IMR-90 (cell line): ENCODE data around the gene KMT2A. TPM values are rescaled to one million over a fixed set of nuclear protein-coding genes. Genes with fewer than 3 reads are reported as not detected.
"Not testable (repeated sequence)": the region's sequence is repeated elsewhere in the genome, so short reads cannot be mapped to it uniquely, and the experiment has no call there.

ENCODE experiments used
- ATAC-seq: fragments of 200-7000 bp; cut with Tn5 transposase; 2 replicates; pipeline ENCODE4 v1.9.1; 2020; ENCODE audit warnings: low read depth, mild to moderate bottlenecking, moderate library complexity
- BruUV-seq: library from RNA; stranded (reverse); fragments of 400-500 nt; replicated peaks from 2 replicates; lab custom pipeline; 2021; lab: Mats Ljungman, UMichigan
- CTCF ChIA-PET: fragments of 300-600 bp; formaldehyde crosslinking; extraction: SDS; loops from one replicate; lab custom pipeline; 2021; ENCODE audit warnings: antibody characterized with exemption; lab: Yijun Ruan, JAX
- POLR2A ChIA-PET: fragments of 300-600 bp; sonication (Branson Sonifier 250); formaldehyde crosslinking; loops from one replicate; lab custom pipeline; 2022; ENCODE audit warnings: antibody characterized with exemption; ENCODE audit not compliant: unreplicated experiment; lab: Charles Lee
- DNase-seq: peaks from one replicate; pipeline ENCODE4 v3.0.0; 2013
- H2AFZ ChIP-seq: replicated peaks from 2 replicates; pipeline ENCODE3; 2013; ENCODE audit warnings: low read length, mild to moderate bottlenecking; ENCODE audit not compliant: poor library complexity
- H2AK5ac ChIP-seq: 2 replicates; pipeline ENCODE4 v1.6.1; 2013; ENCODE audit warnings: low read depth, low read length, inconsistent platforms
- H2AK9ac ChIP-seq: replicated peaks from 2 replicates; pipeline ENCODE3; 2013; ENCODE audit warnings: mild to moderate bottlenecking, low read depth, low read length, moderate library complexity; ENCODE audit not compliant: poor library complexity
- H2BK120ac ChIP-seq: 2 replicates; pipeline ENCODE4 v1.6.1; 2013; ENCODE audit warnings: low read depth, low read length, inconsistent platforms
- H2BK15ac ChIP-seq: 3 replicates; pipeline ENCODE4 v1.6.1; 2013; ENCODE audit warnings: low read depth, low read length, inconsistent platforms
- H2BK20ac ChIP-seq: 2 replicates; pipeline ENCODE4 v1.6.1; 2013; ENCODE audit warnings: low read depth, mild to moderate bottlenecking, inconsistent platforms, low read length, moderate library complexity
- H2BK5ac ChIP-seq: 2 replicates; pipeline ENCODE4 v1.6.1; 2013; ENCODE audit warnings: mild to moderate bottlenecking, low read depth, low read length, inconsistent platforms; ENCODE audit not compliant: poor library complexity, severe bottlenecking
- H3K14ac ChIP-seq: replicated peaks from 2 replicates; pipeline ENCODE4 v1.6.1; 2013; ENCODE audit warnings: low read depth, low read length, inconsistent platforms
- H3K18ac ChIP-seq: 2 replicates; pipeline ENCODE4 v1.6.1; 2013; ENCODE audit warnings: low read depth, low read length, control low read depth
- H3K23ac ChIP-seq: 2 replicates; pipeline ENCODE4 v1.6.1; 2013; ENCODE audit warnings: low read depth, low read length, inconsistent platforms
- H3K27ac ChIP-seq: 2 replicates; pipeline ENCODE4 v1.5.1; 2013; ENCODE audit warnings: mild to moderate bottlenecking, control low read depth, low read length; ENCODE audit not compliant: insufficient read depth
- H3K27me3 ChIP-seq: 2 replicates; pipeline ENCODE4 v1.6.1; 2013; ENCODE audit warnings: low read length; ENCODE audit not compliant: control insufficient read depth, insufficient read depth
- H3K36me3 ChIP-seq: 2 replicates; pipeline ENCODE4 v1.6.1; 2013; ENCODE audit warnings: low read length, mixed read lengths; ENCODE audit not compliant: control insufficient read depth, insufficient read depth
- H3K4ac ChIP-seq: 2 replicates; pipeline ENCODE4 v1.6.1; 2013; ENCODE audit warnings: low read depth, low read length, inconsistent platforms
- H3K4me1 ChIP-seq: 2 replicates; pipeline ENCODE4 v1.6.1; 2013; ENCODE audit warnings: low read length, mixed read lengths; ENCODE audit not compliant: control insufficient read depth, insufficient read depth
- H3K4me2 ChIP-seq: 2 replicates; pipeline ENCODE4 v1.6.1; 2013; ENCODE audit warnings: low read depth, mild to moderate bottlenecking, control low read depth, low read length, moderate library complexity
- H3K4me3 ChIP-seq: 2 replicates; pipeline ENCODE4 v1.5.1; 2013; ENCODE audit warnings: low read depth, mild to moderate bottlenecking, control low read depth, low read length, moderate library complexity; ENCODE audit not compliant: insufficient read depth
- H3K56ac ChIP-seq: 2 replicates; pipeline ENCODE4 v1.6.1; 2013; ENCODE audit warnings: low read length, inconsistent platforms; ENCODE audit not compliant: insufficient read depth; ENCODE audit errors: extremely low read depth
- H3K79me1 ChIP-seq, 2 experiments: 2 replicates each; pipeline ENCODE4 v1.6.1; 2013; ENCODE audit warnings: low read length in 2 of 2, inconsistent platforms in 1 of 2, low read depth in 1 of 2
- H3K9ac ChIP-seq: 2 replicates; pipeline ENCODE4 v1.6.1; 2013; ENCODE audit warnings: low read depth, low read length, control low read depth
- H3K9me1 ChIP-seq: 2 replicates; pipeline ENCODE4 v1.6.1; 2013; ENCODE audit warnings: low read length, inconsistent platforms; ENCODE audit not compliant: insufficient read depth
- H3K9me3 ChIP-seq: 2 replicates; pipeline ENCODE4 v1.6.1; 2013; ENCODE audit warnings: low read length; ENCODE audit not compliant: control insufficient read depth, insufficient read depth
- H4K20me1 ChIP-seq: 2 replicates; pipeline ENCODE4 v1.6.1; 2013; ENCODE audit warnings: low read length, inconsistent platforms; ENCODE audit not compliant: insufficient read depth
- H4K5ac ChIP-seq: 2 replicates; pipeline ENCODE4 v1.6.1; 2013; ENCODE audit warnings: mild to moderate bottlenecking, low read depth, low read length, control low read depth
- H4K8ac ChIP-seq, 2 experiments: 2 replicates each; pipeline ENCODE4 v1.6.1; 2013; ENCODE audit warnings: low read depth in 2 of 2, low read length in 2 of 2, control low read depth in 1 of 2, inconsistent platforms in 1 of 2
- H4K91ac ChIP-seq: 2 replicates; pipeline ENCODE4 v1.6.1; 2013; ENCODE audit warnings: low read depth, low read length, inconsistent platforms; ENCODE audit not compliant: insufficient read depth
- MXI1 ChIP-seq: IDR thresholded peaks from 2 replicates; pipeline ENCODE4 v1.6.1; 2012; ENCODE audit warnings: low read depth, mild to moderate bottlenecking, low read length, moderate library complexity, borderline replicate concordance
- SMC3 ChIP-seq: fragments of 150-350 bp; IDR thresholded peaks from 2 replicates; pipeline ENCODE4 v1.6.1; 2016; ENCODE audit warnings: low read depth, mild to moderate bottlenecking, antibody characterized with exemption, low read length, moderate library complexity
- WGBS, 2 experiments: methylation state at CpG; one replicate each; pipeline versions ENCODE4 v1.1.5 to v1.1.7; 2013; ENCODE audit warnings: missing lambda C conversion rate in 2 of 2; ENCODE audit not compliant: insufficient read length in 1 of 2; ENCODE audit errors: extremely low coverage in 2 of 2; 5-methylcytosine and 5-hydroxymethylcytosine counted together
- dilution Hi-C: fragments of 300-500 bp; cut with HindIII; formaldehyde crosslinking; loops from one replicate; pipeline ENCODE4 v1.14.3; 2018; ENCODE audit warnings: low sequenced_read_pairs; ENCODE audit not compliant: unreplicated experiment
- in situ Hi-C: fragments of 300-500 bp; cut with MboI; formaldehyde crosslinking; loops from 3 replicates; pipeline ENCODE4 v1.14.3; 2019; ENCODE audit warnings: low sequenced_read_pairs, inconsistent platforms, mixed read lengths
- intact Hi-C: fragments of 100-400 bp; cut with micrococcal nuclease; formaldehyde crosslinking; loops from 2 replicates; pipeline ENCODE4 v1.10.0; 2022
- polyA plus RNA-seq, 3 experiments: library from polyadenylated mRNA; depleted of rRNA; stranded (reverse); fragments of >200 nt; gene quantifications; 2 replicates each; pipeline ENCODE4 v1.2.3, GENCODE V29; 2012; ENCODE audit warnings: low replicate concordance in 1 of 3
- total RNA-seq: library from RNA; depleted of rRNA; stranded (reverse); fragments of >200 nt; gene quantifications from 2 replicates; pipeline ENCODE4 v1.2.3, GENCODE V29; 2012

Gene KMT2A
- total and polyA plus RNA-seq, 2 of the 4 experiments (the other 2 are of a cell fraction) = 18.2 to 21.1 TPM

GRCh38 chr11:118401880-118402590, 34.3 kb upstream of the KMT2A start (continued):
- TF ChIP-seq SMC3 (no peak), MXI1 (no peak)

DNA sequence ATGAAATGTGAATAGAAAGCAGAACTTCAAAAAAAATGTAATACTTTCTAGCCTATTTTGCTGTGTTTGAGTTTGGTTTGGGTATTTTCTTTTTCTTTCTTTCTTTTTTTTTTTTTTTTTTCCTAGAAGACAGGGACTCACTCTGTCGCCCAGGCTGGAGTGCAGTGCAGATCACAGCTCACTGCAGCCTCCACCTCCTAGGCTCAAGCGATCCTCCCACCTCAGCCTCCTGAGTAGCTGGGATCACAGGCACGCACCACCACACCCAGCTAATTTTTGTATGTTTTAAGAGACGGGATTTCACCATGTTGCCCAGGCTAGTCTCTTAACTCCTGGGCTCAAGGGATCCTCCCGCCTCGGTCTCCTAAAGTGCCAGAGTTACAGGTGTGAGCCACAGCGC, 33.7 kb upstream of the KMT2A start:
- H3K9me1 ChIP-seq, dilution Hi-C loops, ATAC-seq, H3K4me1 ChIP-seq, H2AK9ac ChIP-seq, H3K23ac ChIP-seq, DNase-seq, POLR2A ChIA-PET, H3K56ac ChIP-seq, H2BK20ac ChIP-seq, BruUV-seq, H2AFZ ChIP-seq, H4K8ac ChIP-seq, H3K9me3 ChIP-seq, in situ Hi-C loops, H3K27me3 ChIP-seq, H2BK120ac ChIP-seq, H2BK15ac ChIP-seq: not testable (repeated sequence)
- Histone ChIP-seq H3K4me3 (peak overlapping the region; percentile 86), H2AK5ac (peak overlapping the region; percentile 15; the same call in 1 of the 2 replicates), H3K4ac (peak overlapping the region; percentile 41), H4K20me1 (peaks cover 36% of the 10 kb centered on the region), H3K18ac (peak overlapping the region; percentile 64; the same call in 1 of the 2 replicates), H4K91ac (peak overlapping the region; percentile 17; the same call in 1 of the 2 replicates), H3K27ac (peak overlapping the region; percentile 88), H3K14ac (peak overlapping the region; percentile 50; the same call in 1 of the 2 replicates), H3K9ac (peak overlapping the region; percentile 54), H4K5ac (peak overlapping the region; percentile 50; the same call in 1 of the 2 replicates), H3K79me1 (peaks cover 14 to 35% of the 10 kb centered on the region in 2 experiments), H3K36me3 (peaks cover 11% of the 10 kb centered on the region), H3K4me2 (peak overlapping the region; percentile 89), H2BK5ac (peak overlapping the region; percentile 73)
- CTCF ChIA-PET = interaction anchor here (0.6 to 0.8 kb wide), 3 partner anchors 17 to 987 kb away, joined by 3 to 5 read pairs (median 3); no protein-coding TSS in a partner anchor
- intact Hi-C loops = loop anchor here (1.0 kb wide), 2 partner anchors 34 to 86 kb away; partner anchors contain the start of gene KMT2A
- 83% methylated on average over 4 of the region's 7 CpGs; no CpG with 5 or more reads in 1 of the 2 experiments for WGBS, 2 experiments
